ENCODE data around the gene PPP2R2D.

Gene PPP2R2D

DNA sequence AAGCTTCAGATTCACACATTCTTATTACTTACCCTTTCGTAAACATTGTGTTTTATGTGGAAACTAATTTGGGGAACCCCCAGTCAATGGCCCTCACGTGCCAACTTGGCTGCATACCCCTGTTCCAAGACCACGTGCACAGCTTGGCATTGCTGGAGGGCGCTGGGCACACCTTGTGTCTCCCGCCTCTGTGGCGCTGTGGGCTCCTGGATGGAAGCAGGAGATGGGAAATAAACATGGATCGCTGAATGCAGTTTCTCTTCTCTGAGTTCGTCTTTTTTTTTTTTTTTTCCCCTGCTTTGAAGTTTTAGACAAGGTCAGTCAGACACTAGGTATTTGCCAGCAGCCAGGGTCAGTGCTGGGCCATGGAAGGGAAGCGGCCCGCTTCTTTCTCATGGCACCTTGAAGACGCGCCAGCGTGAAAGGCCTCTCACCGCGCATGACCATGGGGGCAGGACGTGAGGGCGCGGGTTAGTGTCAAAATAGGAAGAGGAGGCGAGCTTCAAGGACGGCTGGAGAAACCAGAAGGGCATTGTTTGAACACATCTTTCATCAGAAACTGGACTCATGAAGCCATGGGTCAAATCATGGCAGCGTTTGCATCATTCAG is 53.7 kb downstream of the PPP2R2D start:
- DNase-seq, result no peak

GRCh38 chr10:131955591-131956340 is 55.0 kb downstream of the PPP2R2D start:
- DNase-seq, result no peak

DNA sequence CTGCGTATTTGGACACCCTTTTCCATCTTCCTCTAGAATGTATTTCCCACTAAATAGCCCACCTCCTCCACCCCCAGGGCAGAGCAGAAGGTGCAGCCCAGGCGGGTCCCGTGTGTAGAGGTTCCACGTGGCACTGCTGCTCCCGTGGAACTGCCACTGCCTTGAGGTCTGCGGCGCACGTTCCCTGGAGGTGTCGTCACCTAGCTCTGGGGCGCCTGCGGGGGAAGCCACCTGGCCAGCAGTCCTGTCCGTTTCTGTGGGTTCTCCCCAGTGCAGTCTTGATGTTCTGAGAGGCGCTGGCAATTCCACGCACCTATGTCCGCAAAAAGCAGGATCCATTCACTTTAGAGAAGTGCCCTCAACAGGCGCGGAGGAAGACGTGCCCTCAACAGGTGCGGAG is 59.0 kb downstream of the PPP2R2D start:
- DNase-seq, result no peak

- no peak for DNase-seq
Measured at GRCh38 chr10:131960631-131961046, 59.8 kb downstream of the PPP2R2D start.

GRCh38 chr10:131961047-131961776 is 60.4 kb downstream of the PPP2R2D start:
- no peak for DNase-seq

DNA sequence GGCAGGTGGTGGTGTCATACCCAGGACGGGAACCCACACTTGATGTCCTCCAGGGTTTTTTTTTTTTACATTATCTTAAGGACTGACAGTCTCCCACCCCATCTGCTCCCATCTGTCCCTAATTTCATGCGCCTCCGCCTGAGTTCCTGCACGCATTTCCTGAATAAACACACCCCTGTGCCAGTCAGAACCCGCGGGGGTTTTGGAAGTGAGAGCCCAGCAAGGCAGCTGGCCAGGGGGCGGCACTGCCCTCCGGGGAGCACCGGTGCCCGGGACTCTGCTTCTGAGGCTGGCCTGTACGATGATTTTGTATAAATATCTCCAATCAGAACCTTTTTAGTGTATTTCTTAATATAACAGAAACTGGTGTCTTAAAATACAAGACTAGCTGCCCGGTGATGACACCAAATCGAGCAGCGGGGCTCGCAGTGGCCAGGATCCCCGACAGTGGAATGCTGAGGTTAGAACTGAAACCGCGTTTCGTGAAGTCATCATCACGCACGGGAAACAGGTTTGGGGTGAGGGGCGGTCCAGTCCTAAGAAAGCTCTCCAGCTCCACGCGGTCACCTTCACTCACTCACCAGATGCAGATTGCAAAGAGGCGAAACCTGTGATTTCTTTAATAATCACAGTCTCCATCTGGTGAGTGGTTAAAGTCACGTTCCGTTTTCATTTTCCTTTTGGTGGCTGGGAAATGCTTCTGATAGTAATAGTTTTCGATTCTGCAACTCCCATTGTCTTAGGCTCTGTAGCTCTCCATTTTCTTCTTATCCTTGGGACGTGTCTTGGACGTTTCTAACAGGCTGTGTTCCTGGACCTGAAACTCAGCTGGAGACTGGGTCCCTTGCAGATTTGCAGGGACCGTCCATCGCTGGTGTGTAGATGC is 61.2 kb downstream of the PPP2R2D start:
- no peak for DNase-seq

GRCh38 chr10:131963350-131963749 is 62.5 kb downstream of the PPP2R2D start:
- no peak for DNase-seq

- DNase-seq, result no peak
Measured at GRCh38 chr10:131963811-131964210, 63.0 kb downstream of the PPP2R2D start.

DNA sequence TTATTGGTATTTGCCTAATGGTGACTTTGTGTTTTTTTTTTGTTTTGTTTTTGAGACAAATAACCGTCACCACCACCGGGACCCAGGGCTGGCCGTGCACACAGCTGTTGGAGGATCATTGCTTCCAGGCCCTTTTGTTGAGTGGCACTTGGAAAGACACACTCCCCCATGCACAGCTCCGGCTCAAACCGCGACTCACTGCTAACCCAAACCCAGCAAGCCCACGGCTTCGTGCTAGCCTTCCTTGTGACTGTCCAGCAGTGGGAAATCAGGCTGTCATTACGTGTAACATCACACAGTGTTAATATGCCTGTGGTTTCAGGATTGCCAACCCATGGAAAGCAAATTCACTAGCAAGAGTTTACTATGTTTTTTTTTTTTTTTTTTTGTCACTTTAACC is 63.5 kb downstream of the PPP2R2D start:
- no peak for DNase-seq

- DNase-seq, result no peak
Measured at GRCh38 chr10:131968949-131969348, 68.1 kb downstream of the PPP2R2D start.

DNA sequence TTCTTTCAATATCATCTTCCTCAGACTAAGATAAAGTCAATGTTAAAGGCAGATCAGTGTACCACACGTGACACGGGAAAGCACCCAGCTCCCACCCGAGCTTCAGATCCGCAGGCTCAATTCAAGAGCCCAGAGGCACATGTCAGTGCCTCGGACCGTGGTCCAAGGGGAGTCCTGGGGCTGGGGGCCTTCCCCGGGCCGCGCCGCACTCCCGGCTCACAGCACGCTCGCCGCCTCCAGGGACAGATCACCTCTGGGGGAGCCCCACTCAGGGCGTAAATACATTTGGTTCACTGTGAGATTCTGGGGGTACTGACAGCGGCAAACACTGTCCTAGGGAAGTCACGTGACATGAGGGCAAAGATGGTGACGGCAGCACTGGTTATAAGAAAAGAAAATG is 70.1 kb downstream of the PPP2R2D start:
- DNase-seq, result no peak

DNA sequence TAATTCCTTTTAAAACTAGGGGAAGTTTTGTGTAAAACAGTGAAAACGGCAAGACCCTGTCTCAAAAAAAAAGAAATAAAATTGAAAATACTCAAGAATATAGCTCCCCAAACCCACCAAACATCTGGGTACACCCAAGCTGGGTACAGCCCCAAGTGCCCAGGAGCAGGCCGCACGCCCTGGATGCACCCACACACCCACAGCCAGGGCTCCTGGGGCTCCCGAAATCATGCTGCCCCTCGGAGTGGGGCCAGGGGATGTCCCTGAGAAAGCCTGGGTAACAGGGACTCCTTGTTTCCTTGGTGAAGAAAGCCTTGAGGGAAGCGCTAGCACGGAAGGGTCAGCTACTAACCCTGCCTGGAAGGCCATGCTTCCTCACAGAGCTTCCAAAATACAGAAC is 70.8 kb downstream of the PPP2R2D start:
- DNase-seq, result no peak

- DNase-seq, result no peak
Measured at GRCh38 chr10:131972474-131973071, 71.8 kb downstream of the PPP2R2D start.

DNA sequence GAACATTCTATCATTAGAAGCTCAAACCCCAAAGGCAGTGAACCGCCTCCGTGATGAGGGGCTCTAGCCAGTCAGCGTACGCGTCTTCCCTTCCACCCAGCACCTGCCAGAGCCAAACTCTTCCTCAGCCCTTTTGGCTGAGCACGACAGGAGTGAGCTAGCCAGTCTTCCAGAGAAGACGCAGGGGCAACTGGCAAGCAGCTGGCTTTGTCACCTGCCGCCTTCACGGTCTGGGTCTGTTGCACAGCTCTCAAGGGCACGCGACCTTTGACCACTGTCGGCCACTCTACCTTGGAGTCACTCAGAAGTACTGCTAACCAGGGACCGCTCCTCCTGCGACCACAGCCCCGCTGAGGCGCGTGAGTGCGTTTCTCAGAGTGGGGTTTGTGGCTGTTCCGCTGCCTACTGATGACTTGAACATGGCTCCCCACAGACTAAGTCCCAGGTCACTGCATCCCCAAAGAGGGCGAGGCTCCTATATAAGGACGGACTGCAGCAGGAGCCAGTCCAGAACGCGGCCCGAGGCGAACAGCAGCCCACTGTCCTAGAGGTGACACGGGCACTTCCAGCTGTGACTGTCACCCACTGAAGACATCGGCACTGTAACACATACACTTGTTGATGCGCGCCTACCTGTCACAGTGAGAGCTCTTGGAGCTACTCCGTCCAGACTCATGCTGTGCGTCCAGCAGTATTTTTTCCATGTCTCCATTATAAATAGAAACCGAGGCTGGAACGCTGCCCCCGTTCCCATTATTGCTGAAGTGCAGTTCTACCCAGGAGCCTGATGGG is 72.5 kb downstream of the PPP2R2D start:
- DNase-seq, result no peak

DNA sequence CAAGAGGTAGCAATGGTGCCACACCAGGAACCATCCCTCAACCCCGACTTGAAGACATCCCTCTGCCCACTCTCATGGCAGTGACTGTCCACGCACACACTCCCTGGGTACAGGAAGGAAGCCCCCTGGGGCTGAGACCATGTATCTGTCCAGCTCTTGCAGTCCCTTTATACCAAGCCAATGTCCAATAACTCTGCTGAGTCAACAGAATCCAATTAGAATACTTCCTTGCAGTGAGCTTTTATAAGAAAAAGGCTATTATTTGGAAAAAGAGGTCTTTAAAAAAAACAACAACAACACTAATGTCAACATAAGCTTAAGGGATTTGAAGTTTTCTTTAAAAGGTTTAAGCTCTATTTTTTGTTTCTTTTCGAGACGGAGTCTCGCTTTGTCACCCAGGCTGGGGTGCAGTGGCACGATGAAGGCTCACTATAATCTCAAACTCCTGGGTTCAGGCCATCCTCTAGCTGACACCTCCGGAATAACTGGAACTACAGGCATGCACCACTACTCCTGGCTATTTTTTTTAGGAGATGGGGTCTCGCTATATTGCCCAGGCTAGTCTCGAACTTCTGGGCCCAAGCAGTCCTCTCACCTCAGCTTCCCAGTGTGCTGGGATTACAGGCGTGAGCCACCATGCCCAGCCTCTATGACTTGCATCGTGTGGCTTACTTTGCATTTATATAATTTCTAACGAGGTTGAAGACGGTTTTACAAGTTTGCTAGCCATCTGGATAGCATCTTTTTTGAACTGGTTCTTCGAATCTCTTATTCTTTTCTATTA is 73.4 kb downstream of the PPP2R2D start:
- DNase-seq, result no peak

DNA sequence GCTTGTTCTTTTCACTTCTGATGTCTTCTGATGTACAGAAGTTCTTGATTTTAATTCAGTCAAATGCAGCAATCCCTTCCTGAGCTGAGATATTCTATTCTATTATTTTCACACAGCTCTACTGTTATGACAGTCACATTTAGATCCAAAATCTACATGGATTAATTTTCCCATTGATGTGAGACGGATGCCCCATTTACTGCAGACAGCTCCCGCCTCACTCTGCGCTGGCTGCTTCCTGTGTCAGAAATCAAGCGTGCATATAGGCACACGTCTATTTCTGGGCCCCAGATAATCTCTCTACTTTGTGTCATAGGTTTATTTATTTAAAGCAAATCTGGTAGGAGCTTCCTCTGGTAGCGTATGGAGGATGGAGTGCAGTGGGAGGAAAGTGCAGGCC is 74.2 kb downstream of the PPP2R2D start:
- no peak for DNase-seq

DNA sequence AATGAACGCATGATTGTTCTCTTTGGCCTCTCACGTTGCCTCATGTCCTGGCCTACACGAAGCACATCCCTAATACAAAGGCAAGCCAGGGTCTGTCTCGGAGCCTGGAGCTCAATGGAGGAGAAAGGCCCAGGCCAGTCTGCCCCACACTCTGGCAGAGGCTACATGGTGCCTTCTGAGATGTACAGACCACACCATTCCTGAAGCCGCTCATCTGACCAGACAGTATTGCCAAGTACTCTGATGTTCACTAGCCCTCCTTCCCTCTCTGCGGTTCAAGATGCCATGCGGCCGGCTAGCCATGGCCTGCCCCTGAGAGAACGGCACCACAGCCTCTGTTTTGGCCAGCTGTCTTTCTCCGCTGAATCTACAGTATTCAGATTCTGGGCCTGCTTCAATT is 75.0 kb downstream of the PPP2R2D start:
- DNase-seq, result no peak

GRCh38 chr10:131977323-131978096 is 76.7 kb downstream of the PPP2R2D start:
- no peak for DNase-seq

DNA sequence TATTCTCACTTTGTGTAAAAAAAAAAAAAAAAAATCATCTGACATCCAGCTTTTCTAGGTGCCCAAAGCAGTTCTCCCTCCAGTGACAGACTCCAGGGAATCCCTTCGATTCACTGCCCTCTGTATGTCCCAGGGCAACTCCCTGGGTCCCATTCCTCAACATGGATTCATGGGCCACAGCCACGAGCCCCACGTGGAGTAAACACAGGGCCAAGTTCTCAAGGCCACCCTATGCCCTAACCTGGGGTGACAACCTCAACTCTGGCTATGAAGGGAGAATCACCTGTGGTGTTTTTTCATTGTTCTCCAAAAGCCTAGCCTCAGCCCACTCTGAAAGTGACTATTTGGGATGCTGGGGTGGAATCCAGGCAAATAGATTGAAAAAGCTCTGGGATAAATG is 77.6 kb downstream of the PPP2R2D start:
- no peak for DNase-seq

DNA sequence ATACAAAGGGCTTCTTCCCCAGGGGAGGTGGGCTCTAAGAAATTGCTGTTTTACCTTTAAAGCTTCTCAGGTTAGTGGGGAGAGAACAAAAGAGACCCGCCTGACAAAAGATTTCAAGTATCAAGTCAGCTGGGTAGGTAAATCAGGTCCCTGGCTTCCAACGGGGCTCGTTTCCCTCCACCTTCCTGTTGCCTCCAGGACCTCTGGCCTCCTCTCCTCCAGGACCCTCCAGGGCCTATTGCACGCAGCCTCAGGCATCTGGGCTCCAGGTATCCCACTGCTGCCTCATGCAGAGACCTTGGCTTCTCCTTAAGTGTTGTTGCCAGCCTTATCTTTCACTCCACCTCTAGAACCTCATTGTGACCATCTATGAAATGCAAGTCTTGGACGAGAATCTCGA is 78.0 kb downstream of the PPP2R2D start:
- DNase-seq, result no peak
